Heart left ventricle (tissue), 13 donors: ENCODE data around the gene PCGF3.

Source experiments
- POLR2A ChIP-seq, 2 donors: fragments of 450-650 bp; IDR thresholded peaks; one replicate each; pipeline ENCODE4 v1.6.1; 2017; ENCODE audit warnings: antibody characterized with exemption in 2 of 2, mild to moderate bottlenecking in 2 of 2, moderate library complexity in 2 of 2
- TF ChIP-seq, protein P1 (sequence below), 12 donors: fragments of 200-600 bp; sonication (generic) in 4 of 12; IDR thresholded peaks; one replicate each; pipeline versions ENCODE4 v1.5.0 to v1.8.0; 2018 to 2022; ENCODE audit warnings: antibody characterized with exemption in 12 of 12, mild to moderate bottlenecking in 5 of 12
- donor health status: ischemic (EF 13 %, LVEDD 7.1; RV severe dilation, severe dysfunction).
- donor health status: DM: no; HTN: yes; CAD: no.
- donor health status: DM: no; HTN: no; CAD: no.
- donor health status: ischemic (EF 25% LVEDD 6.9; RV normal size, moderate dysfunction).
- donor health status: ischemic (EF 25% LVEDD 5.7; RV mildly dilated, moderate dysfunction).
- donor health status: ischemic (EF 35%, LVEDD 5.7; RV mildly dilated, moderate dysfunction).
- donor health status: nonischemic (EF 11% LVEDD 7.7; RV severe dilation, severe dysfunction).
- donor health status: DM: yes; HTN: yes; CAD: no.
- donor health status: PGD.
- donor health status: ischemic (EF 29% LVEDD 5.4; RV normal size, mild dysfunction).
- donor health status: nonischemic (EF 23%, LVEDD 6.1; RV moderate dilation, normal function).

DNA sequence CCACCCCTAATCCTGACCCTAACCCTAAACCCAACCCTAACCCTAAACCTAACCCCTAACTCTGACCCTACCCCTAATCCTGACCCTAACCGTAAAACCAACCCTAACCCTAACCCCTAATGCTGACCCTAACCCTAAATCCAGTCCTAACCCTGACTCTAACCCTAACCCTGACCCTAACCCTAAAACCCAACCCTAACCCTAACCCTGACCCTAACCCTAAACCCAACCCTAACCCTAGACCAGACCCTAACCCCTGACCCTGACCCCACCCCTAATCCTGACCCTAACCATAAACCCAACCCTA lies 708 bp upstream of the PCGF3 start:
- no peak for TF ChIP-seq POLR2A (IDR thresholded peaks at IDR 0.05)
- TF ChIP-seq, protein P1, sequence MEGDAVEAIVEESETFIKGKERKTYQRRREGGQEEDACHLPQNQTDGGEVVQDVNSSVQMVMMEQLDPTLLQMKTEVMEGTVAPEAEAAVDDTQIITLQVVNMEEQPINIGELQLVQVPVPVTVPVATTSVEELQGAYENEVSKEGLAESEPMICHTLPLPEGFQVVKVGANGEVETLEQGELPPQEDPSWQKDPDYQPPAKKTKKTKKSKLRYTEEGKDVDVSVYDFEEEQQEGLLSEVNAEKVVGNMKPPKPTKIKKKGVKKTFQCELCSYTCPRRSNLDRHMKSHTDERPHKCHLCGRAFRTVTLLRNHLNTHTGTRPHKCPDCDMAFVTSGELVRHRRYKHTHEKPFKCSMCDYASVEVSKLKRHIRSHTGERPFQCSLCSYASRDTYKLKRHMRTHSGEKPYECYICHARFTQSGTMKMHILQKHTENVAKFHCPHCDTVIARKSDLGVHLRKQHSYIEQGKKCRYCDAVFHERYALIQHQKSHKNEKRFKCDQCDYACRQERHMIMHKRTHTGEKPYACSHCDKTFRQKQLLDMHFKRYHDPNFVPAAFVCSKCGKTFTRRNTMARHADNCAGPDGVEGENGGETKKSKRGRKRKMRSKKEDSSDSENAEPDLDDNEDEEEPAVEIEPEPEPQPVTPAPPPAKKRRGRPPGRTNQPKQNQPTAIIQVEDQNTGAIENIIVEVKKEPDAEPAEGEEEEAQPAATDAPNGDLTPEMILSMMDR (IDR thresholded peaks at IDR 0.05): no peak
